Right atrium auricular region (tissue), 2 donors: ENCODE measurements around the gene PDE1A. TPM values are rescaled to one million over a fixed set of nuclear protein-coding genes. Genes with fewer than 3 reads are reported as not detected.
A peak's percentile ranks its signal among the peaks of the same experiment; 100 is the strongest.

Experiments used
- DNase-seq: peaks from one replicate; pipeline ENCODE4 v3.0.0-alpha.2; 2019; ENCODE audit warnings: low spot score
- H3K27ac ChIP-seq, 2 donors: fragments of 200-600 bp; sonication (generic); 1 replicate in 1 of 2; 2 replicates in 1 of 2; pipeline ENCODE4 v1.5.1; 2016 to 2019
- H3K27me3 ChIP-seq, 2 donors: fragments of 200-600 bp; sonication (generic); one replicate each; pipeline versions ENCODE4 v1.5.1 to v1.6.0; 2017 to 2019
- H3K36me3 ChIP-seq: fragments of 200-600 bp; sonication (generic); one replicate; pipeline ENCODE4 v1.5.1; 2016
- H3K4me1 ChIP-seq, 2 donors: fragments of 200-600 bp; sonication (generic); one replicate each; pipeline versions ENCODE4 v1.5.1 to v1.6.0; 2017 to 2019
- H3K4me3 ChIP-seq, 2 donors: fragments of 200-600 bp; sonication (generic); 1 replicate in 1 of 2; 2 replicates in 1 of 2; pipeline ENCODE4 v1.5.1; 2017 to 2019; ENCODE audit warnings: mild to moderate bottlenecking in 1 of 2, moderate library complexity in 1 of 2
- H3K9me3 ChIP-seq, 2 donors: fragments of 200-600 bp; sonication (generic); one replicate each; pipeline ENCODE4 v1.5.1; 2019
- total RNA-seq, 2 donors: library from RNA; depleted of rRNA; stranded (reverse); fragments of >200 nt; gene quantifications; one replicate each; pipeline ENCODE4 v1.1.0, GENCODE V29; 2016
- TF ChIP-seq, protein P1 (sequence below), 2 donors: fragments of 200-600 bp; sonication (generic); IDR thresholded peaks; one replicate each; pipeline ENCODE4 v1.5.1; 2019; ENCODE audit warnings: antibody characterized with exemption in 2 of 2

Gene PDE1A
- total RNA-seq, 2 donors from 2014 or later: 7.0 to 10.7 TPM

DNA sequence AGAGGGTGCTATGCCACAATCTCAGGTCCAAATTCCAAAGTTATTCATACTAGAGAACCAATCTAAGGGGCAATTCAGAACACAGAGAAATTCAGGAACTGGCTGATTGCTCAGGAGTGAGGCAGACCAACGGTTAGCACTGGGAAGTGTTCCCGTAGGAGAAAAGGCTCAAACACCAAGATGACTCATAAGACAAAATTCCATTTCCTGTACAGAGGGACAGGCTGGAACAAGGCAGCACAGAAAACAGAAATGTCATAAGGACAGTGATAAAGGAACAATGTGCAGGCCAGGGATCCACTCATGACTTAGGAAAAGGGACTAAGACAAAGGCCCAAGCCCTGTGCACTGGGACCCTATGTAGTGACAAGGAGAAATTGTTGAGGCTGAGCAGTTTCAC lies 54.2 kb downstream of the PDE1A start:
- peak; percentile 68 for DNase-seq

DNA sequence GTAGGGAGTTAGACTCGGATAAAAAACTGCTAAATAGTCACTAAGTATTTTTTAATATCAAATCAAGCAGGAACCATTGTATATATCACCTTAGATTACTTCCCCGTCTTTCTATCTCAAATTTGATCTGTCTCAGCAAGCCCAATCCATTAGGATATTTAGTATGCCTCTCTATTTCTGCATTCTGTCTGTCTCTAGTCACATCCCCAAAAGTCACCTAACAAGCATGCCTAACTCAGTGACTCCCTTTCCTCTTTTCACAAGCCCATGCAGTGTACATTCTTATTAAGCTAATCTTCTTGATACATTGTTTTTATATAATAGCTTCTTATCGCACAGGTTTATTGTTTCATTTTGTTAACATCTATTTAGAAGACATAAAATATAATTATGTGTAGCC lies 57.8 kb downstream of the PDE1A start:
- Histone ChIP-seq H3K4me1 (peaks cover 0 to 4% of the 10 kb centered on the region in 2 donors), H3K27ac (peak overlapping the region in 1 of 2 donors; percentile 26), H3K9me3 (peaks cover 0 to 6% of the 10 kb centered on the region in 2 donors), H3K36me3 (no peaks in the 10 kb centered on the region), H3K27me3 (no peaks in the 10 kb centered on the region), H3K4me3 (no peak overlapping the region)
- TF ChIP-seq, protein P1, sequence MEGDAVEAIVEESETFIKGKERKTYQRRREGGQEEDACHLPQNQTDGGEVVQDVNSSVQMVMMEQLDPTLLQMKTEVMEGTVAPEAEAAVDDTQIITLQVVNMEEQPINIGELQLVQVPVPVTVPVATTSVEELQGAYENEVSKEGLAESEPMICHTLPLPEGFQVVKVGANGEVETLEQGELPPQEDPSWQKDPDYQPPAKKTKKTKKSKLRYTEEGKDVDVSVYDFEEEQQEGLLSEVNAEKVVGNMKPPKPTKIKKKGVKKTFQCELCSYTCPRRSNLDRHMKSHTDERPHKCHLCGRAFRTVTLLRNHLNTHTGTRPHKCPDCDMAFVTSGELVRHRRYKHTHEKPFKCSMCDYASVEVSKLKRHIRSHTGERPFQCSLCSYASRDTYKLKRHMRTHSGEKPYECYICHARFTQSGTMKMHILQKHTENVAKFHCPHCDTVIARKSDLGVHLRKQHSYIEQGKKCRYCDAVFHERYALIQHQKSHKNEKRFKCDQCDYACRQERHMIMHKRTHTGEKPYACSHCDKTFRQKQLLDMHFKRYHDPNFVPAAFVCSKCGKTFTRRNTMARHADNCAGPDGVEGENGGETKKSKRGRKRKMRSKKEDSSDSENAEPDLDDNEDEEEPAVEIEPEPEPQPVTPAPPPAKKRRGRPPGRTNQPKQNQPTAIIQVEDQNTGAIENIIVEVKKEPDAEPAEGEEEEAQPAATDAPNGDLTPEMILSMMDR (IDR thresholded peaks at IDR 0.05): no peak
- DNase-seq: no peak

More for the DNA sequence above, 54.2 kb downstream of the PDE1A start:
- Histone ChIP-seq H3K4me1 (peaks cover 0 to 4% of the 10 kb centered on the region in 2 donors), H3K9me3 (peaks cover 8 to 34% of the 10 kb centered on the region in 2 donors), H3K27me3 (no peaks in the 10 kb centered on the region), H3K4me3 (no peak overlapping the region), H3K27ac (peak overlapping the region; percentile 57 to 73), H3K36me3 (no peaks in the 10 kb centered on the region)
- TF ChIP-seq, protein P1 (IDR thresholded peaks at IDR 0.05): no peak

- no peaks in the 10 kb centered on the region for H3K36me3 ChIP-seq
- no peaks in the 10 kb centered on the region for H3K27me3 ChIP-seq
- no peak overlapping the region for H3K4me3 ChIP-seq
- TF ChIP-seq, protein P1 (IDR thresholded peaks at IDR 0.05): no peak
- no peak for DNase-seq
- peaks cover 0 to under 1% of the 10 kb centered on the region in 2 donors for H3K9me3 ChIP-seq
- H3K27ac ChIP-seq: peak overlapping the region in 1 of 2 donors; percentile 26
- H3K4me1 ChIP-seq: peaks cover 0 to 4% of the 10 kb centered on the region in 2 donors
These were observed 58.4 kb downstream of the PDE1A start for GRCh38 chr2:182368446-182368845.

DNA sequence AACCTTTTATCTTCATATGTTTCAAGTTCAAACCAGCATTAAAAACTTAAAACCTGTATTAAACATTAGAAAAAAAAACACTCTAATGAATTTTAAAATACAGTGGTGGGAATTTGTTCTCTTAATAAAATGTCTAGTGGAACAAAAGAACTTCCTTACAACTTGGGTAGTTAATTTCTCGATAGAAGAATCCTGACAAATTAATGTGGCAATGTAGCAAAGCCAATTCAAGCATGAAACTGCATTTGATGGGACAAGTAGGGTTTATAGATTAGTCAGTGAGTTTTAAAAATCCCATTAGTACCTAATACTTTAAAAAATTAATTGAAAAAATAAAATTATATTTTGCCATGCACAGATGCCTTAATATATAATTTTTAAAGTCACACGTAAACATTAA lies 59.4 kb downstream of the PDE1A start:
- Histone ChIP-seq H3K27me3 (no peaks in the 10 kb centered on the region), H3K27ac (no peak overlapping the region), H3K36me3 (no peaks in the 10 kb centered on the region), H3K4me1 (no peaks in the 10 kb centered on the region), H3K9me3 (no peaks in the 10 kb centered on the region), H3K4me3 (no peak overlapping the region)
- TF ChIP-seq, protein P1 (IDR thresholded peaks at IDR 0.05): no peak
- no peak for DNase-seq

DNA sequence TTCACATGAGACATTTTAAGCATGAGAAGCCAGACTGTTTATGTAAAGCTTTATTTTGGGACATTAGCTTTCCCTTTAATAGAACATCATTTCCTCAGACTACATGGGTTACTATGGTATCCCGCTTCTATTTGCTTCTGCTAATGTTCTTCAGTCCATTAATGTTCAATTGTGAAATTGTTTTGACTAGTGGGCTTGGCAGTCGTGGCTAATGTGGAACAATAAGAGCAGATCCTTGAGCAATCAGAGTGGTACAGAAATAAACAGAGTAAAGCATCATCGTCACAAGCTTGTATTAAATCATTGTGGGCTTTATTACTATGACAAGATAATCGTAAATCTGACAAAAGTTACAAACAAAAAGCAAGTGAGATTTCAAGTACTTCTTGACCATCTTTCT lies 60.2 kb downstream of the PDE1A start:
- DNase-seq: no peak
- H3K36me3 ChIP-seq: no peaks in the 10 kb centered on the region
- H3K9me3 ChIP-seq: no peaks in the 10 kb centered on the region
- H3K27me3 ChIP-seq: no peaks in the 10 kb centered on the region
- H3K27ac ChIP-seq: no peak overlapping the region
- H3K4me3 ChIP-seq: no peak overlapping the region
- TF ChIP-seq, protein P1 (IDR thresholded peaks at IDR 0.05): no peak
- H3K4me1 ChIP-seq: no peaks in the 10 kb centered on the region

DNA sequence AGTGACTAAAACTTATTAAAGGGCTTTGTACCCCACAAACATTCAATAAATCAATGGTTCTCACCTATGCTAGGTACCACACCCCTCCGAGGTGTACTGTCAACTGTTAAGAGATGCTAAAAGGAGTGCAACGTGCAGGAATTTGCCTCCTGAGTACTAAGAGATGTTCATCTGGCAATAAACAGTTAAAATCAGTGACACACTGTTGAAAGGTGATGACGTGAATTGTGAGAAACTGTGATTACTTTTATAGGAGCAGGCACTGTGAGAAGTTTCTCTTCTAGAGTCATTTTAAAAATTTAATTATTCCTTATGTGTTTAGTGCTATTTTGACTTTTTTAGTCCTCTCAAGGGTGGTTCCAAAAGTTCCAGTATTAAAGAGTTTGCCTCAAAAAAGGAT lies 61.0 kb downstream of the PDE1A start:
- TF ChIP-seq, protein P1 (IDR thresholded peaks at IDR 0.05): no peak
- no peak overlapping the region for H3K27ac ChIP-seq

More for the DNA sequence above, 61.0 kb downstream of the PDE1A start:
- H3K4me1 ChIP-seq: no peaks in the 10 kb centered on the region
- no peak for DNase-seq
- no peak overlapping the region for H3K4me3 ChIP-seq
- H3K36me3 ChIP-seq: no peaks in the 10 kb centered on the region
- no peaks in the 10 kb centered on the region for H3K9me3 ChIP-seq
- no peaks in the 10 kb centered on the region for H3K27me3 ChIP-seq
